ENCODE data around the gene ZAR1. TPM values are rescaled to one million over a fixed set of nuclear protein-coding genes. Genes with fewer than 3 reads are reported as not detected.

Gene ZAR1
- total and polyA plus RNA-seq, 9 of the 15 experiments (the other 6 are each of a cell fraction or from before 2014, with no cell fraction given), result 0.07 to 0.84 (median 0.28) TPM; not detected in 1

GRCh38 chr4:48489683-48490011 is 405 bp upstream of the ZAR1 start:
- Histone ChIP-seq H3K27me3 (ENCODE audit: control insufficient read depth in 2 of 2, insufficient read depth in 2 of 2, low read length in 2 of 2) (no peaks in the 10 kb centered on the region), H3K36me3 (ENCODE audit: control insufficient read depth, insufficient read depth, low read length) (peaks cover 72% of the 10 kb centered on the region; the same call in 2 of the 3 replicates), H3K4me2 (ENCODE audit: insufficient read depth, low read length) (no peak overlapping the region), H3K79me2 (ENCODE audit: control insufficient read depth, insufficient read depth, low read length) (peaks cover 32% of the 10 kb centered on the region), H3K4me1 (replicated peaks in 1 of 2; ENCODE audit: control insufficient read depth in 2 of 2, insufficient read depth in 2 of 2, low read length in 2 of 2) (peaks cover 4% of the 10 kb centered on the region in 2 experiments; a peak in 3 of 5 replicates), H4K20me1 (replicated peaks; ENCODE audit: control insufficient read depth, insufficient read depth, low read length) (no peaks in the 10 kb centered on the region), H3K9me1 (ENCODE audit: control insufficient read depth, insufficient read depth, low read length) (no peaks in the 10 kb centered on the region), H3K9ac (ENCODE audit: insufficient read depth in 1 of 2, low read depth in 2 of 2, low read length in 2 of 2) (no peak overlapping the region), H3K27ac (ENCODE audit: extremely low read depth, low read depth, low read length) (no peak overlapping the region), H3K9me3 (replicated peaks; ENCODE audit: control insufficient read depth, insufficient read depth, low read depth, low read length) (peaks cover 6% of the 10 kb centered on the region; the same call in 1 of the 2 replicates), H2AFZ (ENCODE audit: low read depth, low read length) (no peak overlapping the region), H3K4me3 (no peak overlapping the region)
- ChIA-PET CTCF (ENCODE audit: low intra/inter-chr PET ratio) (no interaction called here), POLR2A (no interaction called here)
- DNase-seq (ENCODE audit: extremely low read depth in 1 of 4, low spot score in 3 of 4) (no peak), ATAC-seq (no peak), FAIRE-seq (no peak)
- BruUV-seq (replicated peaks), result no TSS peak
- TF ChIP-seq STAT6 (CRISPR knock-in tag; IDR thresholded peaks at IDR 0.05), result no peak
- TF ChIP-seq POLR2G (IDR thresholded peaks at IDR 0.05; ENCODE audit: low read depth, low read length), result 0 out of 2 replicates have a peak, but pooled peaks have one; percentile 0
- WGBS (ENCODE audit: insufficient coverage, low coverage, missing lambda C conversion rate), result 90% methylated on average over 12 of the region's 14 CpGs
- in situ Hi-C loops (cut with MboI), result no loop called here
- intact Hi-C loops (cut with micrococcal nuclease), result loop anchor here (10.0 kb wide), 1 partner anchor 365 kb away; no protein-coding TSS in a partner anchor

Measured in K562 (cell line).